CD4-positive, alpha-beta T cell treated with Interleukin-15 for 4 hours (primary cell): ENCODE measurements around the gene NRXN3.
"Not testable (repeated sequence)": the region's sequence is repeated elsewhere in the genome, so short reads cannot be mapped to it uniquely, and the experiment has no call there.

Source experiments
- DNase-seq: peaks from one replicate; pipeline ENCODE4 v3.0.0-alpha.2; 2020; ENCODE audit warnings: low spot score

Gene NRXN3

GRCh38 chr14:78405079-78405856, 235.1 kb downstream of the NRXN3 start:
- no peak for DNase-seq

- DNase-seq: no peak
Measured at GRCh38 chr14:78412475-78412874, 242.3 kb downstream of the NRXN3 start.

GRCh38 chr14:78414172-78414571, 244.0 kb downstream of the NRXN3 start:
- DNase-seq: no peak

GRCh38 chr14:78417532-78417931, 247.4 kb downstream of the NRXN3 start:
- DNase-seq: no peak

GRCh38 chr14:78424311-78424710, 254.1 kb downstream of the NRXN3 start:
- DNase-seq: no peak

GRCh38 chr14:78425330-78425729, 255.2 kb downstream of the NRXN3 start:
- no peak for DNase-seq

- no peak for DNase-seq
Measured at GRCh38 chr14:78425782-78426181, 255.6 kb downstream of the NRXN3 start.

- no peak for DNase-seq
Measured at GRCh38 chr14:78432046-78432445, 261.9 kb downstream of the NRXN3 start.

GRCh38 chr14:78437448-78437847, 267.3 kb downstream of the NRXN3 start:
- DNase-seq: not testable (repeated sequence)

- no peak for DNase-seq
Measured at GRCh38 chr14:78440356-78440894, 270.3 kb downstream of the NRXN3 start.

GRCh38 chr14:78443834-78444233, 273.7 kb downstream of the NRXN3 start:
- no peak for DNase-seq

GRCh38 chr14:78445275-78445674, 275.1 kb downstream of the NRXN3 start:
- no peak for DNase-seq

GRCh38 chr14:78446807-78447206, 276.6 kb downstream of the NRXN3 start:
- DNase-seq: no peak

- no peak for DNase-seq
Measured at GRCh38 chr14:78448164-78449094, 278.3 kb downstream of the NRXN3 start.

- no peak for DNase-seq
Measured at GRCh38 chr14:78450669-78451318, 280.6 kb downstream of the NRXN3 start.

GRCh38 chr14:78451319-78451695, 281.1 kb downstream of the NRXN3 start:
- DNase-seq: no peak

GRCh38 chr14:78455896-78456435, 285.8 kb downstream of the NRXN3 start:
- DNase-seq: no peak

GRCh38 chr14:78469947-78470346, 299.8 kb downstream of the NRXN3 start:
- DNase-seq: no peak

- no peak for DNase-seq
Measured at GRCh38 chr14:78479127-78479780, 309.1 kb downstream of the NRXN3 start.

- DNase-seq: no peak
Measured at GRCh38 chr14:78484028-78484427, 313.9 kb downstream of the NRXN3 start.

- DNase-seq: no peak
Measured at GRCh38 chr14:78486081-78486480, 315.9 kb downstream of the NRXN3 start.

GRCh38 chr14:78486621-78487020, 316.4 kb downstream of the NRXN3 start:
- no peak for DNase-seq
